KG1 (cell line): ENCODE measurements around the gene CRIP2.
A peak's percentile ranks its signal among the peaks of the same experiment; 100 is the strongest.

Source experiments
- DNase-seq: peaks from one replicate; lab custom pipeline; 2025; lab: John Stamatoyannopoulos, UW

CRIP2 gene

GRCh38 chr14:105487986-105488777 is 13.6 kb downstream of the CRIP2 start:
- no peak for DNase-seq

- no peak for DNase-seq
Measured at GRCh38 chr14:105488781-105489541, 14.3 kb downstream of the CRIP2 start.

- DNase-seq, result peak; percentile 92
Measured at GRCh38 chr14:105489542-105490266, 15.1 kb downstream of the CRIP2 start.

GRCh38 chr14:105490267-105490571 is 15.6 kb downstream of the CRIP2 start:
- no peak for DNase-seq

GRCh38 chr14:105490572-105491365 is 16.1 kb downstream of the CRIP2 start, which contains the start of gene TEDC1:
TSS of gene TEDC1 (plus strand) at chr14:105491246. CDS start at chr14:105491376, 130 bp downstream.
- peak; percentile 96 for DNase-seq

GRCh38 chr14:105491366-105491973 is 16.8 kb downstream of the CRIP2 start:
- DNase-seq, result no peak

- DNase-seq, result no peak
Measured at GRCh38 chr14:105492031-105492970, 17.7 kb downstream of the CRIP2 start.

- no peak for DNase-seq
Measured at GRCh38 chr14:105492971-105493871, 18.6 kb downstream of the CRIP2 start.

GRCh38 chr14:105493921-105494605 is 19.4 kb downstream of the CRIP2 start:
- no peak for DNase-seq

- no peak for DNase-seq
Measured at GRCh38 chr14:105494606-105494929, 19.9 kb downstream of the CRIP2 start.

- no peak for DNase-seq
Measured at GRCh38 chr14:105495101-105495989, 20.7 kb downstream of the CRIP2 start.

GRCh38 chr14:105495990-105496830 is 21.6 kb downstream of the CRIP2 start:
- no peak for DNase-seq

GRCh38 chr14:105496831-105497591 is 22.4 kb downstream of the CRIP2 start:
- no peak for DNase-seq

GRCh38 chr14:105497671-105498429 is 23.2 kb downstream of the CRIP2 start:
- DNase-seq, result no peak
